Measurements from ENCODE around the gene KCNMA1. TPM values are rescaled to one million over a fixed set of nuclear protein-coding genes. Genes with fewer than 3 reads are reported as not detected.

The KCNMA1 gene
- total RNA-seq, 1 donor from 2014 or later, result 87.6 TPM

GRCh38 chr10:77611221-77611620 lies 26.4 kb downstream of the KCNMA1 start:
- Mint-ChIP-seq H3K27ac (ENCODE audit: unreplicated experiment) (no peak overlapping the region), H3K27me3 (ENCODE audit: low read depth) (no peaks in the 10 kb centered on the region), H3K4me3 (ENCODE audit: unreplicated experiment) (no peak overlapping the region), H3K36me3 (ENCODE audit: low read depth) (no peaks in the 10 kb centered on the region), H3K4me1 (ENCODE audit: low read depth) (peaks cover 31% of the 10 kb centered on the region), H3K9me3 (ENCODE audit: low read depth) (no peaks in the 10 kb centered on the region)
- no peak for DNase-seq (ENCODE audit: low spot score)
- TF ChIP-seq CTCF (IDR thresholded peaks at IDR 0.05), result no peak

GRCh38 chr10:77609781-77610272 lies 27.8 kb downstream of the KCNMA1 start:
- peak overlapping the region; percentile 83 for H3K27ac Mint-ChIP-seq (ENCODE audit: unreplicated experiment)
- no peaks in the 10 kb centered on the region for H3K36me3 Mint-ChIP-seq (ENCODE audit: low read depth)
- peaks cover 41% of the 10 kb centered on the region for H3K4me1 Mint-ChIP-seq (ENCODE audit: low read depth)
- TF ChIP-seq CTCF (IDR thresholded peaks at IDR 0.05), result no peak
- no peaks in the 10 kb centered on the region for H3K9me3 Mint-ChIP-seq (ENCODE audit: low read depth)
- H3K27me3 Mint-ChIP-seq (ENCODE audit: low read depth), result no peaks in the 10 kb centered on the region
- no peak for DNase-seq (ENCODE audit: low spot score)
- H3K4me3 Mint-ChIP-seq (ENCODE audit: unreplicated experiment), result no peak overlapping the region

GRCh38 chr10:77608281-77608680 lies 29.3 kb downstream of the KCNMA1 start:
- H3K36me3 Mint-ChIP-seq (ENCODE audit: low read depth), result no peaks in the 10 kb centered on the region
- no peak for TF ChIP-seq CTCF (IDR thresholded peaks at IDR 0.05)
- no peaks in the 10 kb centered on the region for H3K27me3 Mint-ChIP-seq (ENCODE audit: low read depth)
- no peak overlapping the region for H3K4me3 Mint-ChIP-seq (ENCODE audit: unreplicated experiment)
- DNase-seq (ENCODE audit: low spot score), result no peak
- no peak overlapping the region for H3K27ac Mint-ChIP-seq (ENCODE audit: unreplicated experiment)
- peaks cover 48% of the 10 kb centered on the region for H3K4me1 Mint-ChIP-seq (ENCODE audit: low read depth)
- H3K9me3 Mint-ChIP-seq (ENCODE audit: low read depth), result no peaks in the 10 kb centered on the region

GRCh38 chr10:77606751-77607150 lies 30.9 kb downstream of the KCNMA1 start:
- TF ChIP-seq CTCF (IDR thresholded peaks at IDR 0.05), result peak; percentile 10
- DNase-seq (ENCODE audit: low spot score), result no peak
- no peaks in the 10 kb centered on the region for H3K27me3 Mint-ChIP-seq (ENCODE audit: low read depth)
- no peaks in the 10 kb centered on the region for H3K36me3 Mint-ChIP-seq (ENCODE audit: low read depth)
- H3K4me3 Mint-ChIP-seq (ENCODE audit: unreplicated experiment), result no peak overlapping the region
- peaks cover 63% of the 10 kb centered on the region for H3K4me1 Mint-ChIP-seq (ENCODE audit: low read depth)
- H3K27ac Mint-ChIP-seq (ENCODE audit: unreplicated experiment), result no peak overlapping the region
- no peaks in the 10 kb centered on the region for H3K9me3 Mint-ChIP-seq (ENCODE audit: low read depth)

- no peak overlapping the region for H3K4me3 Mint-ChIP-seq (ENCODE audit: unreplicated experiment)
- H3K9me3 Mint-ChIP-seq (ENCODE audit: low read depth), result no peaks in the 10 kb centered on the region
- H3K36me3 Mint-ChIP-seq (ENCODE audit: low read depth), result no peaks in the 10 kb centered on the region
- H3K4me1 Mint-ChIP-seq (ENCODE audit: low read depth), result peaks cover 62% of the 10 kb centered on the region
- no peak for DNase-seq (ENCODE audit: low spot score)
- peak; percentile 61 for TF ChIP-seq CTCF (IDR thresholded peaks at IDR 0.05)
- H3K27ac Mint-ChIP-seq (ENCODE audit: unreplicated experiment), result peak overlapping the region; percentile 58
- no peaks in the 10 kb centered on the region for H3K27me3 Mint-ChIP-seq (ENCODE audit: low read depth)
Measured at GRCh38 chr10:77605466-77605865, 32.1 kb downstream of the KCNMA1 start.

All from chondrocyte (in vitro differentiated cells).